SU-DHL-6 (cell line): Measurements from ENCODE around the gene DYNLL1.

Experiments
- H2AFZ ChIP-seq: fragments of 200-600 bp; sonication (generic); 2 replicates; pipeline ENCODE4 v1.6.1; 2014; ENCODE audit warnings: low read depth, mild to moderate bottlenecking, moderate library complexity, mixed read lengths, antibody characterized with exemption, low read length; ENCODE audit not compliant: severe bottlenecking
- H3F3A ChIP-seq: fragments of 200-600 bp; shearing (Covaris generic); 2 replicates; pipeline ENCODE4 v1.6.0; 2016; ENCODE audit warnings: antibody characterized with exemption, mild to moderate bottlenecking; ENCODE audit not compliant: insufficient read depth
- H3K27ac ChIP-seq: fragments of 200-600 bp; sonication (generic); 2 replicates; pipeline ENCODE4 v1.5.1; 2016; ENCODE audit warnings: low read depth, mild to moderate bottlenecking, low read length, moderate library complexity, mixed read lengths
- H3K27me3 ChIP-seq: fragments of 200-600 bp; sonication (generic), shearing (Covaris generic); 2 replicates; pipeline ENCODE4 v1.6.0; 2014; ENCODE audit warnings: mild to moderate bottlenecking, low read length
- H3K36me3 ChIP-seq: fragments of 200-600 bp; sonication (generic); 2 replicates; pipeline ENCODE4 v1.6.1; 2014; ENCODE audit warnings: mild to moderate bottlenecking, low read length, mixed read lengths
- H3K4me2 ChIP-seq: fragments of 300-600, 200-600 bp; shearing (Covaris generic), sonication (generic); 2 replicates; pipeline ENCODE4 v1.6.0; 2014; ENCODE audit warnings: low read length, low read depth, mild to moderate bottlenecking; ENCODE audit not compliant: poor library complexity, severe bottlenecking
- H3K4me3 ChIP-seq: fragments of 200-600 bp; sonication (generic); 2 replicates; pipeline ENCODE4 v1.5.1; 2014; ENCODE audit warnings: antibody characterized with exemption, low read length, mild to moderate bottlenecking, mixed read lengths; ENCODE audit not compliant: insufficient read depth, poor library complexity, severe bottlenecking
- H3K79me2 ChIP-seq: fragments of 200-600 bp; sonication (generic); 2 replicates; pipeline ENCODE4 v1.6.1; 2014; ENCODE audit warnings: mild to moderate bottlenecking, low read length, moderate library complexity; ENCODE audit not compliant: insufficient read depth
- H3K9ac ChIP-seq: fragments of 200-600 bp; sonication (generic); 2 replicates; pipeline ENCODE4 v1.7.0; 2014; ENCODE audit warnings: mild to moderate bottlenecking, low read length
- H3K9me2 ChIP-seq: fragments of 200-600 bp; sonication (generic); replicated peaks from 2 replicates; pipeline ENCODE4 v1.6.1; 2014; ENCODE audit warnings: low read length; ENCODE audit not compliant: insufficient read depth
- H3K9me3 ChIP-seq: fragments of 200-600 bp; sonication (generic); 2 replicates; pipeline ENCODE4 v1.6.1; 2014; ENCODE audit warnings: low read length, mixed read lengths; ENCODE audit not compliant: insufficient read depth
- H4K20me1 ChIP-seq: fragments of 200-600 bp; sonication (generic); 2 replicates; pipeline ENCODE4 v1.6.1; 2014; ENCODE audit warnings: low read depth, mild to moderate bottlenecking, antibody characterized with exemption, low read length, moderate library complexity, mixed read lengths
- CTCF ChIP-seq: fragments of 200-600 bp; sonication (generic); IDR thresholded peaks from one replicate; pipeline ENCODE4 v1.5.1; 2017; ENCODE audit warnings: antibody characterized with exemption, mild to moderate bottlenecking, low read length, moderate library complexity; ENCODE audit not compliant: insufficient read depth, poor library complexity, severe bottlenecking
- EZH2phosphoT487 ChIP-seq: fragments of 200-600 bp; sonication (generic), shearing (Covaris generic); conservative IDR thresholded peaks from 2 replicates; pipeline ENCODE4 v1.6.1; 2018; ENCODE audit warnings: mild to moderate bottlenecking, antibody characterized with exemption, low read length, moderate library complexity, mixed read lengths

DYNLL1 gene

GRCh38 chr12:120467439-120467838, 28.5 kb upstream of the DYNLL1 start:
- peaks cover 62% of the 10 kb centered on the region for H3K79me2 ChIP-seq
- TF ChIP-seq CTCF (no peak), EZH2phosphoT487 (no peak)
- peaks cover 38% of the 10 kb centered on the region for H4K20me1 ChIP-seq
- no peak overlapping the region for H2AFZ ChIP-seq
- no peaks in the 10 kb centered on the region for H3K9me3 ChIP-seq
- H3K27me3 ChIP-seq: no peaks in the 10 kb centered on the region
- no peaks in the 10 kb centered on the region for H3K9me2 ChIP-seq
- H3K27ac ChIP-seq: no peak overlapping the region
- no peak overlapping the region; the same call in 1 of the 2 replicates for H3K9ac ChIP-seq
- H3F3A ChIP-seq: peaks cover 20% of the 10 kb centered on the region; the same call in 1 of the 2 replicates
- H3K4me2 ChIP-seq: peak overlapping the region; percentile 66
- H3K36me3 ChIP-seq: peaks cover 27% of the 10 kb centered on the region
- no peak overlapping the region for H3K4me3 ChIP-seq

GRCh38 chr12:120468325-120468820, 27.5 kb upstream of the DYNLL1 start:
- TF ChIP-seq EZH2phosphoT487 (no peak), CTCF (no peak)
- Histone ChIP-seq H2AFZ (no peak overlapping the region), H3K36me3 (peaks cover 27% of the 10 kb centered on the region), H3K79me2 (peaks cover 64% of the 10 kb centered on the region), H4K20me1 (peaks cover 38% of the 10 kb centered on the region), H3K4me3 (peak overlapping the region; percentile 84), H3K27ac (peak overlapping the region; percentile 62), H3K9me3 (no peaks in the 10 kb centered on the region), H3K27me3 (no peaks in the 10 kb centered on the region), H3K4me2 (peak overlapping the region; percentile 66), H3K9me2 (no peaks in the 10 kb centered on the region), H3K9ac (peak overlapping the region; percentile 82), H3F3A (peaks cover 20% of the 10 kb centered on the region; the same call in 1 of the 2 replicates)

GRCh38 chr12:120468821-120469449, 27.0 kb upstream of the DYNLL1 start:
- Histone ChIP-seq H3K27ac (peak overlapping the region; percentile 62), H3K36me3 (peaks cover 21% of the 10 kb centered on the region), H3K9me3 (no peaks in the 10 kb centered on the region), H3K4me3 (peak overlapping the region; percentile 84), H3K4me2 (peak overlapping the region; percentile 66), H3K79me2 (peaks cover 63% of the 10 kb centered on the region), H3K9me2 (no peaks in the 10 kb centered on the region), H3K27me3 (no peaks in the 10 kb centered on the region), H3F3A (peaks cover 20% of the 10 kb centered on the region; the same call in 1 of the 2 replicates), H2AFZ (no peak overlapping the region), H4K20me1 (peaks cover 38% of the 10 kb centered on the region), H3K9ac (peak overlapping the region; percentile 82)
- no peak for TF ChIP-seq EZH2phosphoT487
- peak; percentile 11 for TF ChIP-seq CTCF
